ENCODE measurements around the gene CDC14A.

Gene CDC14A

DNA sequence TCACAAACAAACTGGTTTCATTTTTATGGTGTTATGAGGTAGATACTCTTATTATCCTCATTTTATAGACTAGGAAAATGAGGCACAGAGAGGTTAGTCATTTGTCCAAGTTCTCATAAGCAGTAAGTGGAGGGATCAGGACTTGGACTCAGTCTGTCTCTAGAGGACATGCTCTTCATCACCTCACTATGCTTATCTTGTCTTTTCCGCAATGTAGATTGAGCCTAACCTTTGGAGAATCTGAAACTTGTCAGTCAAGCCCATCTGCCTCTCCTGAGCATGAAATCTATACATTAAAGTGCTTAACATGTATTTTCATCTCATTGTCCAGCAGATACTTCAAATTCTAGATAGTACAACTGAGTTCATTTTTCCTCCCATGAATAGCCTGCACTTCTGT, 11.8 kb upstream of the CDC14A start:
- Histone ChIP-seq H3K27ac (ENCODE audit: low read depth, low read length) (no peak overlapping the region), H3K4me2 (ENCODE audit: low read length) (no peak overlapping the region)
- TF ChIP-seq EZH2phosphoT487 (IDR thresholded peaks at IDR 0.05; ENCODE audit: borderline replicate concordance, low read length) = no peak
- no peak for TF ChIP-seq CTCF (IDR thresholded peaks at IDR 0.05; ENCODE audit: low read depth, low read length, poor library complexity, severe bottlenecking)

GRCh38 chr1:100342348-100342747, 10.0 kb upstream of the CDC14A start:
- no peaks in the 10 kb centered on the region for H3K9me2 ChIP-seq (replicated peaks; ENCODE audit: control insufficient read depth, low read length)
- H4K20me1 ChIP-seq (ENCODE audit: control insufficient read depth, insufficient read depth, low read depth, low read length) = no peaks in the 10 kb centered on the region
- H3K4me1 ChIP-seq (ENCODE audit: control insufficient read depth, low read length) = no peaks in the 10 kb centered on the region
- H3K4me2 ChIP-seq (ENCODE audit: low read length) = no peak overlapping the region
- H3F3A ChIP-seq (ENCODE audit: control insufficient read depth, insufficient read depth) = no peaks in the 10 kb centered on the region
- H3K79me2 ChIP-seq (ENCODE audit: control insufficient read depth, low read length) = no peaks in the 10 kb centered on the region
- H3K4me3 ChIP-seq (ENCODE audit: low read length) = no peak overlapping the region
- H3K27me3 ChIP-seq (ENCODE audit: control insufficient read depth, low read length) = 0 out of 2 replicates have a peak, but pooled peaks cover 2% of the 10 kb centered on the region
- H3K36me3 ChIP-seq (ENCODE audit: control insufficient read depth, low read length) = no peaks in the 10 kb centered on the region
- no peaks in the 10 kb centered on the region for H3K9me3 ChIP-seq (ENCODE audit: control insufficient read depth, insufficient read depth, low read length)
- no peak overlapping the region for H3K27ac ChIP-seq (ENCODE audit: low read depth, low read length)
- TF ChIP-seq CTCF (IDR thresholded peaks at IDR 0.05; ENCODE audit: low read depth, low read length, poor library complexity, severe bottlenecking) (no peak), EZH2phosphoT487 (IDR thresholded peaks at IDR 0.05; ENCODE audit: borderline replicate concordance, low read length) (no peak)

More for the DNA sequence above, 11.8 kb upstream of the CDC14A start:
- H3K9me3 ChIP-seq (ENCODE audit: control insufficient read depth, insufficient read depth, low read length) = no peaks in the 10 kb centered on the region
- no peaks in the 10 kb centered on the region for H3K36me3 ChIP-seq (ENCODE audit: control insufficient read depth, low read length)
- no peaks in the 10 kb centered on the region for H3K79me2 ChIP-seq (ENCODE audit: control insufficient read depth, low read length)
- H3K4me3 ChIP-seq (ENCODE audit: low read length) = no peak overlapping the region
- no peaks in the 10 kb centered on the region for H3K4me1 ChIP-seq (ENCODE audit: control insufficient read depth, low read length)
- no peaks in the 10 kb centered on the region for H3F3A ChIP-seq (ENCODE audit: control insufficient read depth, insufficient read depth)
- no peaks in the 10 kb centered on the region for H4K20me1 ChIP-seq (ENCODE audit: control insufficient read depth, insufficient read depth, low read depth, low read length)
- 0 out of 2 replicates have a peak, but pooled peaks cover 2% of the 10 kb centered on the region for H3K27me3 ChIP-seq (ENCODE audit: control insufficient read depth, low read length)
- H3K9me2 ChIP-seq (replicated peaks; ENCODE audit: control insufficient read depth, low read length) = no peaks in the 10 kb centered on the region

DNA sequence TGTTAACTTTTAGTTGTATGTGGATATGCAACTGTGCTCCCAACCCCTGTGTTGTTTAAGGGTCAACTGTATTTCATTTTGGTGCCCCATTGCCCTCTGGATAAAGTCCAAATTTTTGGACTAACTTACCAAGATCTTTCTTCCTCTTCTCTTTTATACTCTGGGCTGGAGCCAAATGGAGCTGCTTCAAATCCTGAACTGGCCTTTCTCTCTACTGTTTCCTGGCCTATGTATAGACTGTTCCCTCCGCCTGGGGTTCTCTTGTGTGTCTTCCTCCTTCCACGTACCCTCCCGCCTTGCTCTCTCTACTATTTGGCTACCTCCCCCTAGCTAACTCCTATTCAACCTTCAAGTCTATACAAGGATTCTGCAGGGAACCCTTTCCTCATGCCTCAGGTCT, 8.4 kb upstream of the CDC14A start:
- no peak for TF ChIP-seq CTCF (IDR thresholded peaks at IDR 0.05; ENCODE audit: low read depth, low read length, poor library complexity, severe bottlenecking)
- TF ChIP-seq EZH2phosphoT487 (IDR thresholded peaks at IDR 0.05; ENCODE audit: borderline replicate concordance, low read length) = no peak
- Histone ChIP-seq H3K27ac (ENCODE audit: low read depth, low read length) (no peak overlapping the region), H3K4me1 (ENCODE audit: control insufficient read depth, low read length) (no peaks in the 10 kb centered on the region), H4K20me1 (ENCODE audit: control insufficient read depth, insufficient read depth, low read depth, low read length) (no peaks in the 10 kb centered on the region), H3K4me2 (ENCODE audit: low read length) (no peak overlapping the region), H3F3A (ENCODE audit: control insufficient read depth, insufficient read depth) (no peaks in the 10 kb centered on the region), H3K4me3 (ENCODE audit: low read length) (no peak overlapping the region), H3K27me3 (ENCODE audit: control insufficient read depth, low read length) (no peaks in the 10 kb centered on the region), H3K36me3 (ENCODE audit: control insufficient read depth, low read length) (no peaks in the 10 kb centered on the region), H3K79me2 (ENCODE audit: control insufficient read depth, low read length) (no peaks in the 10 kb centered on the region), H3K9me2 (replicated peaks; ENCODE audit: control insufficient read depth, low read length) (no peaks in the 10 kb centered on the region), H3K9me3 (ENCODE audit: control insufficient read depth, insufficient read depth, low read length) (no peaks in the 10 kb centered on the region)

All from DOHH2 (cell line).